ENCODE measurements around the gene MON2. TPM values are rescaled to one million over a fixed set of nuclear protein-coding genes. Genes with fewer than 3 reads are reported as not detected.
"Not testable (repeated sequence)": the region's sequence is repeated elsewhere in the genome, so short reads cannot be mapped to it uniquely, and the experiment has no call there.

The MON2 gene
- total RNA-seq, 5 donors from 2014 or later (not counting 1 experiment from before 2014, with no cell fraction given): 61.2 to 73.2 (median 66.5) TPM

- no peak for ATAC-seq (replicated peaks in 1 of 4)
- peaks cover 57% of the 10 kb centered on the region for H3K36me3 Mint-ChIP-seq
- CTCF ChIA-PET: no interaction called here
- POLR2A ChIA-PET: no interaction called here
- no CpG with 5 or more reads among the region's 3 CpGs for WGBS (ENCODE audit: insufficient coverage)
- Histone ChIP-seq H3K27me3 (replicated peaks in 1 of 2; ENCODE audit: control insufficient read depth in 2 of 2, extremely low read depth in 1 of 2, insufficient read depth in 2 of 2, low read length in 1 of 2) (no peaks in the 10 kb centered on the region), H3K36me3 (ENCODE audit: control insufficient read depth in 2 of 2, extremely low read depth in 1 of 2, insufficient read depth in 1 of 2, low read length in 1 of 2) (peaks cover 2 to 29% of the 10 kb centered on the region in 2 donors), H3K9me3 (no peaks in the 10 kb centered on the region), H3K4me1 (ENCODE audit: control insufficient read depth in 1 of 2, extremely low read depth in 1 of 2, insufficient read depth in 2 of 2, low read length in 2 of 2) (no peaks in the 10 kb centered on the region), H3K4me3 (ENCODE audit: control insufficient read depth in 1 of 2, extremely low read depth in 1 of 2, low read length in 1 of 2) (no peak overlapping the region), H3K27ac (ENCODE audit: low read length) (no peak overlapping the region)
- no peak overlapping the region for H3K27ac Mint-ChIP-seq
- H3K4me3 Mint-ChIP-seq: no peak overlapping the region
- DNase-seq: no peak
- peaks cover 0 to 9% (median 1%) of the 10 kb centered on the region in 3 donors for H3K4me1 Mint-ChIP-seq
- H3K9me3 Mint-ChIP-seq: no peaks in the 10 kb centered on the region
- H3K27me3 Mint-ChIP-seq: no peaks in the 10 kb centered on the region
Observed at GRCh38 chr12:62505786-62506185, 39.2 kb downstream of the MON2 start.

DNA sequence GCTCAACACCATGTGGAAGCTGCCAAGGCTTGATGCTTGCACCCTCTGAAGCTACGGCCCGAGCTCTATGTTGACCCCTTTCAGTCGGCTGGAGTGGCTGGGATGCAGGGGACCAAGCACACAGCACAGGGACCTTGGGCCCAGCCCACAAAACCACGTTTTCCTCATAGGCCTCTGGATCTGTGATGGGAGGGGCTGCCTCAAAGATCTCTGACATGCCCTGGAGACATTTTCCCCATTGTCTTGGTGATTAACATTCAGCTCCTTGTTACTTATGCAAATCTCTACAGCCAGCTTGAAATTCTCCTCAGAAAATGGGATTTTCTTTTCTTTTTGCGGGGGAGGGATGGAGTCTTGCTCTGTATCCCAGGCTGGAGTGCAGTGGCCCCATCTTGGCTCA, 46.3 kb downstream of the MON2 start:
- POLR2A ChIA-PET: no interaction called here

GRCh38 chr12:62514080-62514479, 47.5 kb downstream of the MON2 start:
- CTCF ChIA-PET; H3K27me3 Mint-ChIP-seq; H3K27me3 ChIP-seq (replicated peaks in 1 of 2; ENCODE audit: control insufficient read depth in 2 of 2, extremely low read depth in 1 of 2, insufficient read depth in 2 of 2, low read length in 1 of 2); H3K27ac ChIP-seq (ENCODE audit: low read length); H3K36me3 ChIP-seq (ENCODE audit: control insufficient read depth in 2 of 2, extremely low read depth in 1 of 2, insufficient read depth in 1 of 2, low read length in 1 of 2); POLR2A ChIA-PET; H3K4me3 ChIP-seq (ENCODE audit: control insufficient read depth in 1 of 2, extremely low read depth in 1 of 2, low read length in 1 of 2); DNase-seq; ATAC-seq (replicated peaks in 1 of 4); H3K4me3 Mint-ChIP-seq; H3K9me3 ChIP-seq; H3K27ac Mint-ChIP-seq: not testable (repeated sequence)
- Mint-ChIP-seq H3K9me3 (peaks cover 4 to 12% (median 7%) of the 10 kb centered on the region in 3 donors), H3K4me1 (peaks cover 18 to 19% (median 19%) of the 10 kb centered on the region in 3 donors), H3K36me3 (peaks cover 62% of the 10 kb centered on the region)
- peaks cover 0 to 15% of the 10 kb centered on the region in 2 experiments for H3K4me1 ChIP-seq (ENCODE audit: control insufficient read depth in 1 of 2, extremely low read depth in 1 of 2, insufficient read depth in 2 of 2, low read length in 2 of 2)
- 100% methylated on average over 1 of the region's 3 CpGs for WGBS (ENCODE audit: insufficient coverage)

More for the DNA sequence above, 46.3 kb downstream of the MON2 start:
- Histone ChIP-seq H3K4me3 (ENCODE audit: control insufficient read depth in 1 of 2, extremely low read depth in 1 of 2, low read length in 1 of 2) (no peak overlapping the region), H3K4me1 (ENCODE audit: control insufficient read depth in 1 of 2, extremely low read depth in 1 of 2, insufficient read depth in 2 of 2, low read length in 2 of 2) (peaks cover 0 to 13% of the 10 kb centered on the region in 2 experiments), H3K9me3 (no peaks in the 10 kb centered on the region), H3K36me3 (ENCODE audit: control insufficient read depth in 2 of 2, extremely low read depth in 1 of 2, insufficient read depth in 1 of 2, low read length in 1 of 2) (peaks cover 2 to 6% of the 10 kb centered on the region in 2 donors), H3K27ac (ENCODE audit: low read length) (no peak overlapping the region), H3K27me3 (replicated peaks in 1 of 2; ENCODE audit: control insufficient read depth in 2 of 2, extremely low read depth in 1 of 2, insufficient read depth in 2 of 2, low read length in 1 of 2) (no peaks in the 10 kb centered on the region)
- Mint-ChIP-seq H3K9me3 (peaks cover 4 to 12% (median 7%) of the 10 kb centered on the region in 3 donors), H3K27me3 (no peaks in the 10 kb centered on the region), H3K27ac (no peak overlapping the region), H3K36me3 (peaks cover 60% of the 10 kb centered on the region), H3K4me1 (peaks cover 12 to 18% (median 15%) of the 10 kb centered on the region in 3 donors), H3K4me3 (no peak overlapping the region)
- 92% methylated on average over 4 of the region's 5 CpGs for WGBS (ENCODE audit: insufficient coverage)
- CTCF ChIA-PET: no interaction called here
- DNase-seq (no peak), ATAC-seq (replicated peaks in 1 of 4) (no peak)

GRCh38 chr12:62516927-62517326, 50.3 kb downstream of the MON2 start:
- no peak for ATAC-seq (replicated peaks in 1 of 4)
- H3K4me3 ChIP-seq (ENCODE audit: control insufficient read depth in 1 of 2, extremely low read depth in 1 of 2, low read length in 1 of 2): no peak overlapping the region
- H3K27ac Mint-ChIP-seq: no peak overlapping the region

GRCh38 chr12:62517887-62518286, 51.3 kb downstream of the MON2 start:
- ChIA-PET CTCF (no interaction called here), POLR2A (interaction anchor here in 1 of 2 donors (0.7 kb wide), 1 partner anchor 51 kb away, joined by 3 read pairs; no protein-coding TSS in a partner anchor)
- no peak overlapping the region for H3K4me3 Mint-ChIP-seq
- 50% methylated on average over 1 of the region's 2 CpGs for WGBS (ENCODE audit: insufficient coverage)
- H3K4me3 ChIP-seq (ENCODE audit: control insufficient read depth in 1 of 2, extremely low read depth in 1 of 2, low read length in 1 of 2): no peak overlapping the region
- peaks cover 43% of the 10 kb centered on the region for H3K36me3 Mint-ChIP-seq
- H3K36me3 ChIP-seq (ENCODE audit: control insufficient read depth in 2 of 2, extremely low read depth in 1 of 2, insufficient read depth in 1 of 2, low read length in 1 of 2): no peaks in the 10 kb centered on the region
- H3K4me1 ChIP-seq (ENCODE audit: control insufficient read depth in 1 of 2, extremely low read depth in 1 of 2, insufficient read depth in 2 of 2, low read length in 2 of 2): peaks cover 0 to 17% of the 10 kb centered on the region in 2 experiments
- H3K9me3 Mint-ChIP-seq: peaks cover 4 to 7% (median 6%) of the 10 kb centered on the region in 3 donors
- ATAC-seq (replicated peaks in 1 of 4): peak in 2 of 4 experiments; percentile 51 to 69
- peak overlapping the region; percentile 12 to 24 for H3K27ac Mint-ChIP-seq
- H3K27ac ChIP-seq (ENCODE audit: low read length): no peak overlapping the region
- no peaks in the 10 kb centered on the region for H3K27me3 ChIP-seq (replicated peaks in 1 of 2; ENCODE audit: control insufficient read depth in 2 of 2, extremely low read depth in 1 of 2, insufficient read depth in 2 of 2, low read length in 1 of 2)
- H3K4me1 Mint-ChIP-seq: peaks cover 28 to 30% (median 29%) of the 10 kb centered on the region in 3 donors
- DNase-seq: no peak
- no peaks in the 10 kb centered on the region for H3K27me3 Mint-ChIP-seq
- no peaks in the 10 kb centered on the region for H3K9me3 ChIP-seq

More at GRCh38 chr12:62516927-62517326, 50.3 kb downstream of the MON2 start:
- ChIA-PET CTCF (no interaction called here), POLR2A (no interaction called here)
- Histone ChIP-seq H3K4me1 (ENCODE audit: control insufficient read depth in 1 of 2, extremely low read depth in 1 of 2, insufficient read depth in 2 of 2, low read length in 2 of 2) (peaks cover 0 to 15% of the 10 kb centered on the region in 2 experiments), H3K36me3 (ENCODE audit: control insufficient read depth in 2 of 2, extremely low read depth in 1 of 2, insufficient read depth in 1 of 2, low read length in 1 of 2) (no peaks in the 10 kb centered on the region), H3K27ac (ENCODE audit: low read length) (no peak overlapping the region), H3K9me3 (no peaks in the 10 kb centered on the region), H3K27me3 (replicated peaks in 1 of 2; ENCODE audit: control insufficient read depth in 2 of 2, extremely low read depth in 1 of 2, insufficient read depth in 2 of 2, low read length in 1 of 2) (no peaks in the 10 kb centered on the region)
- H3K27me3 Mint-ChIP-seq: no peaks in the 10 kb centered on the region
- H3K9me3 Mint-ChIP-seq: peaks cover 4 to 7% (median 7%) of the 10 kb centered on the region in 3 donors
- DNase-seq: no peak
- no peak overlapping the region for H3K4me3 Mint-ChIP-seq
- peaks cover 21 to 23% (median 23%) of the 10 kb centered on the region in 3 donors for H3K4me1 Mint-ChIP-seq
- peaks cover 46% of the 10 kb centered on the region for H3K36me3 Mint-ChIP-seq

- peaks cover 38% of the 10 kb centered on the region for H3K36me3 Mint-ChIP-seq
- Histone ChIP-seq H3K4me1 (ENCODE audit: control insufficient read depth in 1 of 2, extremely low read depth in 1 of 2, insufficient read depth in 2 of 2, low read length in 2 of 2) (peaks cover 0 to 20% of the 10 kb centered on the region in 2 experiments), H3K4me3 (ENCODE audit: control insufficient read depth in 1 of 2, extremely low read depth in 1 of 2, low read length in 1 of 2) (no peak overlapping the region), H3K36me3 (ENCODE audit: control insufficient read depth in 2 of 2, extremely low read depth in 1 of 2, insufficient read depth in 1 of 2, low read length in 1 of 2) (no peaks in the 10 kb centered on the region), H3K9me3 (no peaks in the 10 kb centered on the region), H3K27me3 (replicated peaks in 1 of 2; ENCODE audit: control insufficient read depth in 2 of 2, extremely low read depth in 1 of 2, insufficient read depth in 2 of 2, low read length in 1 of 2) (no peaks in the 10 kb centered on the region), H3K27ac (ENCODE audit: low read length) (no peak overlapping the region)
- no CpG with 5 or more reads among the region's 5 CpGs for WGBS (ENCODE audit: insufficient coverage)
- H3K27me3 Mint-ChIP-seq: no peaks in the 10 kb centered on the region
- ChIA-PET CTCF (interaction anchor here in 1 of 2 donors (0.9 kb wide), 1 partner anchor 10 kb away, joined by 4 read pairs; no protein-coding TSS in a partner anchor), POLR2A (no interaction called here)
- ATAC-seq (replicated peaks in 1 of 4): no peak
- DNase-seq: no peak
- peak overlapping the region in 1 of 2 donors; percentile 11 for H3K27ac Mint-ChIP-seq
- peaks cover 34 to 39% (median 35%) of the 10 kb centered on the region in 3 donors for H3K4me1 Mint-ChIP-seq
- no peak overlapping the region for H3K4me3 Mint-ChIP-seq
- peaks cover 1 to 7% (median 4%) of the 10 kb centered on the region in 3 donors for H3K9me3 Mint-ChIP-seq
Observed at GRCh38 chr12:62519043-62519442, 52.4 kb downstream of the MON2 start.
